ENCODE results near the gene ZNF527.

- TF ChIP-seq CTCF (conservative IDR thresholded peaks at IDR 0.05 in 1 of 2, IDR thresholded peaks at IDR 0.05 in 1 of 2; ENCODE audit: extremely low read depth in 1 of 2, insufficient read depth in 1 of 2, low read depth in 1 of 2, low read length in 2 of 2), result no peak
- TF ChIP-seq EZH2 (IDR thresholded peaks at IDR 0.05; ENCODE audit: borderline replicate concordance, low read length), result no peak
These were observed 16.9 kb upstream of the ZNF527 start for GRCh38 chr19:37353968-37354367.

Data from mammary epithelial cell (primary cell).